H1 (cell line): Measurements from ENCODE around the gene TNFAIP8. TPM values are rescaled to one million over a fixed set of nuclear protein-coding genes. Genes with fewer than 3 reads are reported as not detected.
"Not testable (repeated sequence)": the region's sequence is repeated elsewhere in the genome, so short reads cannot be mapped to it uniquely, and the experiment has no call there.

Experiments
- CTCF ChIA-PET: fragments of 300-600 bp; sonication (Branson Sonifier 250); formaldehyde crosslinking; loops from one replicate; lab custom pipeline; 2021; ENCODE audit not compliant: partially characterized antibody; lab: Charles Lee
- POLR2A ChIA-PET: fragments of 300-600 bp; sonication (Branson Sonifier 250); formaldehyde crosslinking; loops from one replicate; lab custom pipeline; 2021; ENCODE audit warnings: inconsistent platforms; ENCODE audit not compliant: partially characterized antibody; lab: Charles Lee
- DNase-seq, 2 experiments: peaks; one replicate each; pipeline versions ENCODE4 v3.0.0 to v3.0.0-alpha.2; 2010 to 2022; ENCODE audit warnings: low spot score in 2 of 2, low read depth in 1 of 2, mixed read lengths in 1 of 2
- FAIRE-seq: peaks from 2 replicates; lab custom pipeline; 2011; peaks lifted over from hg19 to GRCh38; lab: Jason Lieb, UNC
- H2AFZ ChIP-seq: 2 replicates; pipeline ENCODE4 v1.8.1; 2012; ENCODE audit warnings: low read length, inconsistent platforms
- H2AK5ac ChIP-seq: 2 replicates; pipeline ENCODE4 v1.6.1; 2013; ENCODE audit warnings: low read depth, low read length
- H2BK120ac ChIP-seq: replicated peaks from 2 replicates; pipeline ENCODE3; 2013; ENCODE audit warnings: low read depth, low read length, inconsistent platforms
- H2BK12ac ChIP-seq: 2 replicates; pipeline ENCODE4 v1.6.1; 2013; ENCODE audit warnings: low read depth, low read length
- H2BK15ac ChIP-seq: 2 replicates; pipeline ENCODE4 v1.6.1; 2013; ENCODE audit warnings: low read length
- H2BK20ac ChIP-seq: 2 replicates; pipeline ENCODE4 v1.6.1; 2013; ENCODE audit warnings: low read length
- H2BK5ac ChIP-seq: 2 replicates; pipeline ENCODE4 v1.6.1; 2013; ENCODE audit warnings: low read depth, low read length
- H3K14ac ChIP-seq: 2 replicates; pipeline ENCODE4 v1.6.1; 2013; ENCODE audit warnings: inconsistent platforms; ENCODE audit not compliant: insufficient read length
- H3K18ac ChIP-seq: 2 replicates; pipeline ENCODE4 v1.6.1; 2013; ENCODE audit warnings: low read length; ENCODE audit errors: extremely low read depth
- H3K23ac ChIP-seq: 2 replicates; pipeline ENCODE4 v1.6.1; 2013; ENCODE audit warnings: inconsistent platforms; ENCODE audit not compliant: insufficient read length
- H3K23me2 ChIP-seq: 2 replicates; pipeline ENCODE4 v1.6.1; 2013; ENCODE audit warnings: low read depth, low read length
- H3K27ac ChIP-seq: 2 replicates; pipeline ENCODE4 v1.6.1; 2011; ENCODE audit warnings: low read depth, low read length, inconsistent platforms
- H3K27me3 ChIP-seq, 4 experiments: replicated peaks in 1 of 4; 1 replicate in 1 of 4; 2 replicates in 3 of 4; pipeline versions ENCODE4 v1.6.1 to v1.8.1; 2011 to 2013; ENCODE audit warnings: low read length in 3 of 4, mild to moderate bottlenecking in 3 of 4, inconsistent platforms in 2 of 4, mixed read lengths in 2 of 4, moderate library complexity in 1 of 4; ENCODE audit not compliant: control insufficient read depth in 3 of 4, insufficient read depth in 3 of 4; ENCODE audit errors: extremely low read depth in 1 of 4
- H3K36me3 ChIP-seq, 4 experiments: 2 replicates each; pipeline versions ENCODE4 v1.6.1 to v1.8.1; 2011 to 2013; ENCODE audit warnings: mild to moderate bottlenecking in 4 of 4, low read length in 3 of 4, moderate library complexity in 2 of 4, control low read depth in 1 of 4, inconsistent platforms in 1 of 4; ENCODE audit not compliant: insufficient read depth in 4 of 4, control insufficient read depth in 2 of 4
- H3K4ac ChIP-seq: replicated peaks from 2 replicates; pipeline ENCODE3; 2013; ENCODE audit warnings: low read length, low read depth, mixed read lengths, inconsistent platforms; ENCODE audit not compliant: insufficient read length
- H3K4me1 ChIP-seq, 4 experiments: replicated peaks in 1 of 4; 1 replicate in 1 of 4; 2 replicates in 3 of 4; pipeline versions ENCODE4 v1.6.1 to v1.8.1; 2011 to 2013; ENCODE audit warnings: low read length in 3 of 4, inconsistent platforms in 2 of 4, mixed read lengths in 1 of 4; ENCODE audit not compliant: insufficient read depth in 4 of 4, control insufficient read depth in 3 of 4
- H3K4me2 ChIP-seq, 2 experiments: 2 replicates each; pipeline versions ENCODE4 v1.6.1 to v1.8.1; 2011 to 2013; ENCODE audit warnings: low read depth in 2 of 2, low read length in 2 of 2, control low read depth in 1 of 2, inconsistent platforms in 1 of 2, mild to moderate bottlenecking in 1 of 2; ENCODE audit not compliant: insufficient read depth in 1 of 2
- H3K4me3 ChIP-seq, 4 experiments: fragments of 200-600, 300-600 bp in 1 of 4; sonication (generic), shearing (Covaris generic), sonication (Bioruptor Twin) in 1 of 4; 2 replicates each; pipeline versions ENCODE4 v1.5.1 to v1.8.1; 2011 to 2016; ENCODE audit warnings: low read length in 4 of 4, low read depth in 3 of 4, control low read depth in 2 of 4, inconsistent platforms in 2 of 4, mild to moderate bottlenecking in 2 of 4, mixed read lengths in 1 of 4, moderate library complexity in 1 of 4; ENCODE audit not compliant: insufficient read depth in 2 of 4; ENCODE audit errors: extremely low read depth in 1 of 4
- H3K56ac ChIP-seq: replicated peaks from 2 replicates; pipeline ENCODE3; 2013; ENCODE audit warnings: low read depth, mild to moderate bottlenecking, mixed read lengths, low read length, inconsistent platforms; ENCODE audit not compliant: insufficient read length
- H3K79me1 ChIP-seq: 2 replicates; pipeline ENCODE4 v1.6.1; 2013; ENCODE audit warnings: low read depth, low read length, control low read depth
- H3K79me2 ChIP-seq, 2 experiments: 2 replicates each; pipeline versions ENCODE4 v1.6.1 to v1.8.1; 2012 to 2013; ENCODE audit warnings: low read length in 2 of 2, mild to moderate bottlenecking in 2 of 2, inconsistent platforms in 1 of 2; ENCODE audit not compliant: insufficient read depth in 2 of 2, control insufficient read depth in 1 of 2
- H3K9ac ChIP-seq, 4 experiments: replicated peaks in 1 of 4; 1 replicate in 1 of 4; 2 replicates in 3 of 4; pipeline versions ENCODE4 v1.6.1 to v1.8.1; 2011 to 2013; ENCODE audit warnings: low read depth in 3 of 4, low read length in 3 of 4, control low read depth in 2 of 4, mild to moderate bottlenecking in 2 of 4, moderate library complexity in 2 of 4, inconsistent platforms in 1 of 4; ENCODE audit errors: extremely low read depth in 1 of 4
- H3K9me3 ChIP-seq, 2 experiments: 2 replicates each; pipeline versions ENCODE4 v1.6.1 to v1.8.1; 2012 to 2013; ENCODE audit warnings: mild to moderate bottlenecking in 2 of 2, moderate library complexity in 2 of 2, control low read depth in 1 of 2, inconsistent platforms in 1 of 2, low read depth in 1 of 2, low read length in 1 of 2, mixed read lengths in 1 of 2; ENCODE audit not compliant: insufficient read depth in 2 of 2
- H4K20me1 ChIP-seq, 2 experiments: replicated peaks in 1 of 2; 2 replicates each; pipeline versions ENCODE3 to v1.8.1; 2011 to 2013; ENCODE audit warnings: inconsistent platforms in 2 of 2, low read length in 2 of 2, mild to moderate bottlenecking in 1 of 2; ENCODE audit not compliant: insufficient read depth in 2 of 2, control insufficient read depth in 1 of 2
- H4K5ac ChIP-seq: 2 replicates; pipeline ENCODE4 v1.6.1; 2013; ENCODE audit warnings: low read length, low read depth, mixed read lengths, inconsistent platforms; ENCODE audit not compliant: insufficient read length
- H4K8ac ChIP-seq: 2 replicates; pipeline ENCODE4 v1.8.0; 2013; ENCODE audit warnings: mild to moderate bottlenecking, moderate library complexity, low read length, inconsistent platforms; ENCODE audit not compliant: insufficient read depth; ENCODE audit errors: extremely low read depth
- H4K91ac ChIP-seq: replicated peaks from 2 replicates; pipeline ENCODE3; 2013; ENCODE audit warnings: low read length, mixed read lengths, inconsistent platforms; ENCODE audit not compliant: insufficient read length
- WGBS, 2 experiments: shearing (Covaris generic) in 1 of 2; methylation state at CpG; one replicate each; pipeline versions ENCODE4 v1.1.6 to v1.1.7; 2013 to 2015; ENCODE audit warnings: low lambda C conversion rate in 2 of 2, mixed read lengths in 2 of 2, inconsistent platforms in 1 of 2, low coverage in 1 of 2, missing lambda C conversion rate in 1 of 2; ENCODE audit not compliant: insufficient replicate concordance in 2 of 2, insufficient coverage in 1 of 2, insufficient read length in 1 of 2; ENCODE audit errors: extremely low coverage in 1 of 2, missing lambda C conversion rate in 1 of 2; 5-methylcytosine and 5-hydroxymethylcytosine counted together
- polyA plus RNA-seq, 7 experiments: library from polyadenylated mRNA; depleted of rRNA in 3 of 7; stranded (reverse) in 5 of 7; unstranded in 2 of 7; fragments of >200 nt in 5 of 7; fragments of 200-250 nt in 2 of 7; gene quantifications; 1 replicate in 5 of 7; 2 replicates in 1 of 7; 4 replicates in 1 of 7; pipeline versions ENCODE4 v1.2.1 to v1.2.3, GENCODE V29; 2011 to 2013; ENCODE audit warnings: missing spikeins in 2 of 7, mixed read lengths in 2 of 7
- total RNA-seq: library from RNA; stranded (reverse); fragmentation: NEBNext Ultra II Directional; extraction: Animal tissue kit (Norgen Biotek cat#: 25700); gene quantifications from 2 replicates; pipeline ENCODE4 v1.2.1, GENCODE V29; 2021

Gene TNFAIP8
- total and polyA plus RNA-seq, 2 of the 8 experiments (the other 6 are each of a cell fraction or from before 2014, with no cell fraction given) = 12.4 to 19.3 TPM

- WGBS, 2 experiments = 95% methylated on average over 4 of the region's 4 CpGs; no CpG with 5 or more reads in 1 of the 2 experiments
Observed at GRCh38 chr5:119444643-119445042, 88.8 kb downstream of the TNFAIP8 start.

More at GRCh38 chr5:119444643-119445042, 88.8 kb downstream of the TNFAIP8 start:
- FAIRE-seq, H3K14ac ChIP-seq, H3K56ac ChIP-seq, H2BK12ac ChIP-seq, H3K4me1 ChIP-seq, H3K79me2 ChIP-seq, H2AK5ac ChIP-seq, H2BK120ac ChIP-seq, H4K8ac ChIP-seq, POLR2A ChIA-PET, H3K23me2 ChIP-seq, H2BK15ac ChIP-seq, H3K18ac ChIP-seq, H3K9ac ChIP-seq, H3K9me3 ChIP-seq, H3K4ac ChIP-seq, H3K79me1 ChIP-seq, H4K91ac ChIP-seq, H4K20me1 ChIP-seq, DNase-seq, H2BK5ac ChIP-seq, H3K27me3 ChIP-seq, H3K4me3 ChIP-seq, H2BK20ac ChIP-seq, H3K36me3 ChIP-seq, H3K4me2 ChIP-seq, H3K27ac ChIP-seq, H4K5ac ChIP-seq, H2AFZ ChIP-seq, H3K23ac ChIP-seq: not testable (repeated sequence)
- CTCF ChIA-PET = interaction anchor here (4.2 kb wide), 1 partner anchor 10 kb away, joined by 13 read pairs; no protein-coding TSS in a partner anchor
